ENCODE results near the gene CTAGE1. TPM values are rescaled to one million over a fixed set of nuclear protein-coding genes. Genes with fewer than 3 reads are reported as not detected.
"Not testable (repeated sequence)": the region's sequence is repeated elsewhere in the genome, so short reads cannot be mapped to it uniquely, and the experiment has no call there.

Gene CTAGE1
- total RNA-seq, 4 donors from 2014 or later, result not detected

DNA sequence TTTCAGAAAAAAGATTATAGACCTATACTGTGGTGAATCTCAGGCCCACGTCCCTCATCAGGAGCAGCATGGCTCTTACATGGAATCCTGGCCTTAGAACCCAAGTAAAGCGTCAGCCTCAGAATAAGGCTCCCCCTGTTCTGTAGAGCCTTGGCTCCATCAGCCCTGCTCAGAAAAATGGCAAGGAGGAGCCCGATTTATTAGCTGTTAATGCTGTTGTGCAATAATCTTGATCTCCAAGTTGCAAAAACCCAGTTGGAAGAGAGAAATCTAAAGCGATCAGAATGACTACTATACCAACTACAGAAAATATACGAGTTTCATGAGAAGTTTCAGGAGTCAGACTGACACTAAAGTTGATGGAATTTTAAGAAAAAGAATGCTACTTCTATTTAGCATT is 35.6 kb upstream of the CTAGE1 start:
- no peak for DNase-seq
- Histone ChIP-seq H3K9me3 (peaks cover 0 to 16% (median 15%) of the 10 kb centered on the region in 3 donors), H3K36me3 (no peaks in the 10 kb centered on the region), H3K27ac (no peak overlapping the region), H3K27me3 (no peaks in the 10 kb centered on the region), H3K4me3 (no peak overlapping the region), H3K4me1 (no peaks in the 10 kb centered on the region)
- intact Hi-C loops (cut with DNase I), result no loop called here
- TF ChIP-seq, protein P1, sequence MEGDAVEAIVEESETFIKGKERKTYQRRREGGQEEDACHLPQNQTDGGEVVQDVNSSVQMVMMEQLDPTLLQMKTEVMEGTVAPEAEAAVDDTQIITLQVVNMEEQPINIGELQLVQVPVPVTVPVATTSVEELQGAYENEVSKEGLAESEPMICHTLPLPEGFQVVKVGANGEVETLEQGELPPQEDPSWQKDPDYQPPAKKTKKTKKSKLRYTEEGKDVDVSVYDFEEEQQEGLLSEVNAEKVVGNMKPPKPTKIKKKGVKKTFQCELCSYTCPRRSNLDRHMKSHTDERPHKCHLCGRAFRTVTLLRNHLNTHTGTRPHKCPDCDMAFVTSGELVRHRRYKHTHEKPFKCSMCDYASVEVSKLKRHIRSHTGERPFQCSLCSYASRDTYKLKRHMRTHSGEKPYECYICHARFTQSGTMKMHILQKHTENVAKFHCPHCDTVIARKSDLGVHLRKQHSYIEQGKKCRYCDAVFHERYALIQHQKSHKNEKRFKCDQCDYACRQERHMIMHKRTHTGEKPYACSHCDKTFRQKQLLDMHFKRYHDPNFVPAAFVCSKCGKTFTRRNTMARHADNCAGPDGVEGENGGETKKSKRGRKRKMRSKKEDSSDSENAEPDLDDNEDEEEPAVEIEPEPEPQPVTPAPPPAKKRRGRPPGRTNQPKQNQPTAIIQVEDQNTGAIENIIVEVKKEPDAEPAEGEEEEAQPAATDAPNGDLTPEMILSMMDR (IDR thresholded peaks at IDR 0.05), result no peak
- TF ChIP-seq POLR2A (IDR thresholded peaks at IDR 0.05), result no peak
- 79 to 83% methylated on average over 5 of the region's 5 CpGs for WGBS, 2 donors

DNA sequence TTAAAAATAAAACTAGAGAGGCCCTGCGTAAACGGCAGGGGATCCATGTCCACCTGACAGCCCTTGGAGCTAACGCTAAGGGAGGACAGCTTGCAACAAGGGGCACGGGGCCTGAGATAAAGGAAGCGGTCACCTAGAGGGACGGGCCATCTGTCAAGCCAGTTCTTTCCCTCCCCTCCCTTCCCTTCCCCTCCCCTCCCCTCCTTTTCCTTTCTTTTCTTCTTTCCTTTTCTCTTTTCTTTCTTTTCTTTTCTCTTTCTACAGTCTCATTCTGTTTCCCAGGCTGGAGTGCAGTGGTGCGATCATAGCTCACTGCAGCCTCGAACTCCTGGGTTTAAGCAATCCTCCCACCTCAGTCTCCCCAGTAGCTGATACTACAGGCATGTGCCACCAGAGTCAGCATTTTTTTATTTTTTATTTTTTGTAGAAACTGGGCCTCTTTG is 34.5 kb upstream of the CTAGE1 start:
- TF ChIP-seq, protein P1 (IDR thresholded peaks at IDR 0.05), result no peak
- TF ChIP-seq POLR2A (IDR thresholded peaks at IDR 0.05), result no peak
- H3K9me3 ChIP-seq, result peaks cover 0 to 18% (median 15%) of the 10 kb centered on the region in 3 donors
- H3K4me3 ChIP-seq, result no peak overlapping the region
- H3K27me3 ChIP-seq, result no peaks in the 10 kb centered on the region
- H3K36me3 ChIP-seq, result no peaks in the 10 kb centered on the region
- 63 to 75% methylated on average over 8 of the region's 8 CpGs for WGBS, 2 donors
- no peak overlapping the region for H3K27ac ChIP-seq
- peaks cover 0 to 3% (median 0%) of the 10 kb centered on the region in 3 donors for H3K4me1 ChIP-seq
- intact Hi-C loops (cut with DNase I), result no loop called here
- DNase-seq, result no peak

DNA sequence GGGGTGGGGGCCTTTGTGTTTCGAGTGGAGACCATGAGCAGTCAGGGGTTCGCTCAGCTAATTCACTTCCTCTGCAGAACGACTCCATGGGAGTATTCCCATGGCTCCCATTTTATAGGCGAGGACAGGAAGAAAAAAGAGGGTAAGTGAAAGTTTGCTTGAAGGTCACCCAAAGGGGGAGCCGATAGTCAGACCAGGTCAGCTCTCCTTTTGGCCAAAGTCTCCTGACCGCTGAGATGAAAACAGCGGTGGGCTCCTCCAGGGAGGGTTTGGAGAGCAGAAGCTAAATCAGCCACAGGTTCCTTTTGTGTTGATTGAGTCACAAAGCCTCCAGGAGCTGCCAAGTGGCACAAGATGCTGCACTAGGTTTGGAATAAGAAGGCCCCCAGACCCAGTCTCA is 34.1 kb upstream of the CTAGE1 start:
- H3K4me1 ChIP-seq, result peaks cover 0 to 6% (median 0%) of the 10 kb centered on the region in 3 donors
- no peak overlapping the region for H3K4me3 ChIP-seq
- no peaks in the 10 kb centered on the region for H3K36me3 ChIP-seq
- intact Hi-C loops (cut with DNase I), result no loop called here
- TF ChIP-seq, protein P1 (IDR thresholded peaks at IDR 0.05), result no peak
- TF ChIP-seq POLR2A (IDR thresholded peaks at IDR 0.05), result no peak
- H3K27me3 ChIP-seq, result no peaks in the 10 kb centered on the region
- peaks cover 0 to 18% (median 15%) of the 10 kb centered on the region in 3 donors for H3K9me3 ChIP-seq
- H3K27ac ChIP-seq, result no peak overlapping the region
- 35 to 52% methylated on average over 5 to 7 of the region's 7 CpGs for WGBS, 2 donors
- DNase-seq, result no peak

DNA sequence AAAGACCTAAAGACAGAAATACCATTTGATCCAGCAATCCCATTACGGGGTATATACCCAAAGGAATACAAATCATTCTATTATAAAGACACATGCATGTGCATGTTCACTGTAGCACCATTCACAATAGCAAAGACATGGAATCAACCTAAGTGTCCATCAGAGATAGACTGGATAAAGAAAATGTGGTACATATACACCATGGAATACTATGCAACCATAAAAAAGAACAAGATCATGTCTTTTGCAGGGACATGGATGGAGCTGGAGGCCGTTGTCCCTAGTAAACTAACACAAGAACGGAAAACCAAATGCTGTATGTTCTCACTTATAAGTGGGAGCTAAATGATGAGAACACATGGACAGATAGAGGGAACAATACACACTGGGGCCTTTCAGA is 33.1 kb upstream of the CTAGE1 start:
- H3K4me3 ChIP-seq; H3K27ac ChIP-seq; intact Hi-C loops (cut with DNase I); H3K4me1 ChIP-seq; H3K36me3 ChIP-seq; DNase-seq; H3K27me3 ChIP-seq: not testable (repeated sequence)
- WGBS, 2 donors, result 84 to 94% methylated on average over 3 of the region's 3 CpGs
- H3K9me3 ChIP-seq, result peaks cover 0 to 18% (median 15%) of the 10 kb centered on the region in 3 donors

DNA sequence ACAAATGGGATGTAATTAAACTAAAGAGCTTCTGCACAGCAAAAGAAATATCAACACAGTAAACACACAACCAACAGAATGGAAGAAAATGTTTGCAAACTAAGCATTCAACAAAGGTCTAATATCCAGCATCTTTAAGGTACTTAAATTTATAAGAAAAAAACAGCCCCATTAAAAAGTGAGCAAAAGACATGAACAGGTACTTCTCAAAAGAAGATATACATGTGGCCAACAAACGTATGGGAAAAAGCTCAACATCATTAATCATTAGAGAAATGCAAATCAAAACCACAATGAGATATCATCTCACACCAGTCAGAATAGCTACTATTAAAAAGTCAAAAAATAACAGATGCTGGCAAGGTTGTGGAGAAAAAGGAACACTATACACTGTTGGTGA is 32.6 kb upstream of the CTAGE1 start:
- peaks cover 0 to 18% (median 15%) of the 10 kb centered on the region in 3 donors for H3K9me3 ChIP-seq
- H3K36me3 ChIP-seq; H3K4me3 ChIP-seq; DNase-seq; H3K27me3 ChIP-seq; H3K27ac ChIP-seq; H3K4me1 ChIP-seq; intact Hi-C loops (cut with DNase I): not testable (repeated sequence)
- WGBS, 2 donors, result 22 to 31% methylated on average over 1 of the region's 1 CpG

DNA sequence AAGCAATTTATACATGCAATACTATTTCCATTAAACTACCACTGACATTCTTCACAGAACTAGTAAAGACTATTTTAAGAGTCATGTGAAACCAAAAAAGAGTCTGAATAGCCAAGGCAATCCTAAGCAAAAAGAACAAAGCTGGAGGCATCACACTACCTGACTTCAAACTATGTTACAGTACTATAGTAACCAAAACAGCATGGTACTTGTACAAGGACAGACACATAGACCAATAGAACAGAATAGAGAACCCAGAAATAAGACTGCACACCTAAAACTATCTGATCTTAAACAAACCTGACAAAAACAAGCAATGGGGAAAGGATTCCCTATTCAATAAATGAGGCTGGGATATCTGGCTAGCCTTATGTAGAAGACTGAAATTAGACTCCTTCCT is 32.0 kb upstream of the CTAGE1 start:
- H3K4me1 ChIP-seq; DNase-seq; intact Hi-C loops (cut with DNase I); H3K27me3 ChIP-seq; H3K4me3 ChIP-seq; H3K36me3 ChIP-seq; H3K27ac ChIP-seq: not testable (repeated sequence)
- H3K9me3 ChIP-seq, result peaks cover 0 to 18% (median 15%) of the 10 kb centered on the region in 3 donors

DNA sequence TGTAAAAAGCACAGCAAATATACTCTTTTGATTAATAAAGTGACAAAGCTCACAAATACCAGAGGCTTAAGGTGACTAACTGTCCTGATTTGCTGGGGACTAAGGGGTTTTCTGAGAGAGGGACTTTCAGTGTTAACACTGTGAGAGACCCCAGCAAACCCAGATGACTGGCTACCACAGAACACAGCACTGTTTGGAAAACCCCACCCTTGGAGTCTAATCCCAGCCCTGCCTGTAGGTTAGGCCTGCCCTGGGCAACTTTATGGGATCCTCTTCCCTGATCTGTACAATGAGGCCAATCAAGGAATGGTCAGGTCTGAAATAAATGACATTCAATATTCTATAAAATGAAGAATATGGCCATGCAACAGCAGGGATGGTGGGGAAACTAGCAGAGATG is 30.5 kb upstream of the CTAGE1 start:
- Histone ChIP-seq H3K27ac (no peak overlapping the region), H3K36me3 (no peaks in the 10 kb centered on the region), H3K4me3 (no peak overlapping the region), H3K27me3 (no peaks in the 10 kb centered on the region), H3K9me3 (peaks cover 0 to 18% (median 15%) of the 10 kb centered on the region in 3 donors), H3K4me1 (peaks cover 0 to 6% (median 0%) of the 10 kb centered on the region in 3 donors)
- intact Hi-C loops (cut with DNase I), result no loop called here
- no peak for DNase-seq
- TF ChIP-seq, protein P1 (IDR thresholded peaks at IDR 0.05), result no peak
- TF ChIP-seq POLR2A (IDR thresholded peaks at IDR 0.05), result no peak

Data from esophagus squamous epithelium (tissue), 5 donors.